ENCODE measurements around the gene COQ8B.

DNA sequence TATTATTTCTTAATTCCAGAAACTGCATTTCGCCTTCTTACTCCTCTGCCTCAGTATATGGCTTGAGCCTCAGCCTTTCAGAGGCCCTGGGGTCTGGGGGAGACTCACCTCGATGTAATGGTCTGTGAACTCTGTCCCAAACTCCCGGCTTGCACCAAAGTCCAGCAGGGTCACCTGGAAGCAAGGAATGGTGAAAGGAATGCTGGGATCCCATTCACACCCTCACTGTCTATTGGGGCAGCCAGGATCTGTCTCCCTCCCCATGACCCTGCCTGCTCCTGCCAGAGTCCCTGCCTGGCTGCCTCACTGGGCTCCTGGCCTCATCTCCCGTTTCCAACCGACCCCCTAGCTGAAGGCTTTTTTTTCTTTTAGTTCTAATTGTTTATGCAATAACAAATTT, 20.8 kb downstream of the COQ8B start:
- TF ChIP-seq, protein P1, sequence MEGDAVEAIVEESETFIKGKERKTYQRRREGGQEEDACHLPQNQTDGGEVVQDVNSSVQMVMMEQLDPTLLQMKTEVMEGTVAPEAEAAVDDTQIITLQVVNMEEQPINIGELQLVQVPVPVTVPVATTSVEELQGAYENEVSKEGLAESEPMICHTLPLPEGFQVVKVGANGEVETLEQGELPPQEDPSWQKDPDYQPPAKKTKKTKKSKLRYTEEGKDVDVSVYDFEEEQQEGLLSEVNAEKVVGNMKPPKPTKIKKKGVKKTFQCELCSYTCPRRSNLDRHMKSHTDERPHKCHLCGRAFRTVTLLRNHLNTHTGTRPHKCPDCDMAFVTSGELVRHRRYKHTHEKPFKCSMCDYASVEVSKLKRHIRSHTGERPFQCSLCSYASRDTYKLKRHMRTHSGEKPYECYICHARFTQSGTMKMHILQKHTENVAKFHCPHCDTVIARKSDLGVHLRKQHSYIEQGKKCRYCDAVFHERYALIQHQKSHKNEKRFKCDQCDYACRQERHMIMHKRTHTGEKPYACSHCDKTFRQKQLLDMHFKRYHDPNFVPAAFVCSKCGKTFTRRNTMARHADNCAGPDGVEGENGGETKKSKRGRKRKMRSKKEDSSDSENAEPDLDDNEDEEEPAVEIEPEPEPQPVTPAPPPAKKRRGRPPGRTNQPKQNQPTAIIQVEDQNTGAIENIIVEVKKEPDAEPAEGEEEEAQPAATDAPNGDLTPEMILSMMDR (IDR thresholded peaks at IDR 0.05): no peak
- TF ChIP-seq POLR2A (IDR thresholded peaks at IDR 0.05): no peak

All from lower leg skin (tissue), 3 donors.